Measurements from ENCODE around the gene UBE2L3.

DNA sequence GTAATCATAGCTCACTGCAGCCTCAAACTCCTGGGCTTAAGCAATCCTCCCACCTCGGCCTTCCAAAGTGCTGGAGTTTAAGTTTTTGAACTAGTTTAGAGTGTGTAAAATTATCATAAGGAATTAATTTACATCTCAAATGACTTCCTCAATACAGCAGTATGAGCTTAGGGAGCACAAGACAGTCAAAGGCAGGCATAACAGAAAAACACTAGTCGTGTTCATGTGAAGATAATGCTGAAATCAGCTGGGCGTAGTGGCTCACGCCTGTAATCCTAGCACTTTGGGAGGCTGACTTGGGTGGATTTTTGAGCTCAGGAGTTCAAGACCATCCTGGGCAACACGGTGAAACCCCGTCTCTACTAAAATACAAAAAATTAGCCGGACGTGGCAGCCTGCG is 36.5 kb downstream of the UBE2L3 start:
- TF ChIP-seq, protein P1, sequence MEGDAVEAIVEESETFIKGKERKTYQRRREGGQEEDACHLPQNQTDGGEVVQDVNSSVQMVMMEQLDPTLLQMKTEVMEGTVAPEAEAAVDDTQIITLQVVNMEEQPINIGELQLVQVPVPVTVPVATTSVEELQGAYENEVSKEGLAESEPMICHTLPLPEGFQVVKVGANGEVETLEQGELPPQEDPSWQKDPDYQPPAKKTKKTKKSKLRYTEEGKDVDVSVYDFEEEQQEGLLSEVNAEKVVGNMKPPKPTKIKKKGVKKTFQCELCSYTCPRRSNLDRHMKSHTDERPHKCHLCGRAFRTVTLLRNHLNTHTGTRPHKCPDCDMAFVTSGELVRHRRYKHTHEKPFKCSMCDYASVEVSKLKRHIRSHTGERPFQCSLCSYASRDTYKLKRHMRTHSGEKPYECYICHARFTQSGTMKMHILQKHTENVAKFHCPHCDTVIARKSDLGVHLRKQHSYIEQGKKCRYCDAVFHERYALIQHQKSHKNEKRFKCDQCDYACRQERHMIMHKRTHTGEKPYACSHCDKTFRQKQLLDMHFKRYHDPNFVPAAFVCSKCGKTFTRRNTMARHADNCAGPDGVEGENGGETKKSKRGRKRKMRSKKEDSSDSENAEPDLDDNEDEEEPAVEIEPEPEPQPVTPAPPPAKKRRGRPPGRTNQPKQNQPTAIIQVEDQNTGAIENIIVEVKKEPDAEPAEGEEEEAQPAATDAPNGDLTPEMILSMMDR (IDR thresholded peaks at IDR 0.05; ENCODE audit: borderline replicate concordance, extremely low read depth, low read length, poor library complexity, severe bottlenecking) = no peak
- no peak for TF ChIP-seq EZH2 (IDR thresholded peaks at IDR 0.05; ENCODE audit: borderline replicate concordance, low read depth, low read length, severe bottlenecking)
